AG08395 (cell line): Measurements from ENCODE around the gene ELOVL5.
"Not testable (repeated sequence)": the region's sequence is repeated elsewhere in the genome, so short reads cannot be mapped to it uniquely, and the experiment has no call there.

Source experiments
- DNase-seq: peaks from one replicate; pipeline ENCODE4 v3.0.0; 2012; ENCODE audit warnings: mixed read lengths, low spot score

The ELOVL5 gene

GRCh38 chr6:53348371-53349208, at the start of gene ELOVL5:
TSS of gene ELOVL5 (minus strand) at chr6:53348950. CDS start at chr6:53295699, 53,251 bp downstream.
- DNase-seq: peak; percentile 95

GRCh38 chr6:53397283-53397682, 48.5 kb upstream of the ELOVL5 start:
- DNase-seq: no peak

GRCh38 chr6:53395986-53396385, 47.2 kb upstream of the ELOVL5 start:
- no peak for DNase-seq

- DNase-seq: no peak
Measured at GRCh38 chr6:53394704-53395103, 46.0 kb upstream of the ELOVL5 start.

- no peak for DNase-seq
Measured at GRCh38 chr6:53391170-53391569, 42.4 kb upstream of the ELOVL5 start.

GRCh38 chr6:53390010-53390409, 41.3 kb upstream of the ELOVL5 start:
- DNase-seq: no peak

- not testable (repeated sequence) for DNase-seq
Measured at GRCh38 chr6:53388615-53389014, 39.9 kb upstream of the ELOVL5 start.

- no peak for DNase-seq
Measured at GRCh38 chr6:53382421-53382820, 33.7 kb upstream of the ELOVL5 start.

GRCh38 chr6:53378208-53378607, 29.5 kb upstream of the ELOVL5 start:
- no peak for DNase-seq

- no peak for DNase-seq
Measured at GRCh38 chr6:53377793-53378192, 29.0 kb upstream of the ELOVL5 start.

GRCh38 chr6:53377289-53377688, 28.5 kb upstream of the ELOVL5 start:
- no peak for DNase-seq

- no peak for DNase-seq
Measured at GRCh38 chr6:53376661-53377226, 28.0 kb upstream of the ELOVL5 start.

GRCh38 chr6:53375847-53376246, 27.1 kb upstream of the ELOVL5 start:
- DNase-seq: peak; percentile 12

- no peak for DNase-seq
Measured at GRCh38 chr6:53373638-53374037, 24.9 kb upstream of the ELOVL5 start.

GRCh38 chr6:53369876-53370515, 21.2 kb upstream of the ELOVL5 start:
- no peak for DNase-seq

GRCh38 chr6:53369051-53369450, 20.3 kb upstream of the ELOVL5 start:
- DNase-seq: no peak

- DNase-seq: no peak
Measured at GRCh38 chr6:53366128-53366641, 17.4 kb upstream of the ELOVL5 start.

GRCh38 chr6:53363341-53364079, 14.8 kb upstream of the ELOVL5 start:
- no peak for DNase-seq

GRCh38 chr6:53361549-53362031, 12.8 kb upstream of the ELOVL5 start:
- peak; percentile 22 for DNase-seq

GRCh38 chr6:53360093-53360912, 11.6 kb upstream of the ELOVL5 start:
- DNase-seq: peak; percentile 15

GRCh38 chr6:53359843-53360092, 11.0 kb upstream of the ELOVL5 start:
- DNase-seq: no peak
